HUES48 (cell line): ENCODE data around the gene MYORG.

ENCODE experiments used
- H3K27ac ChIP-seq: one replicate; pipeline ENCODE4 v1.7.0; 2013; ENCODE audit warnings: low read depth, low read length, inconsistent platforms
- H3K27me3 ChIP-seq: 2 replicates; pipeline ENCODE4 v1.6.1; 2013; ENCODE audit warnings: mild to moderate bottlenecking, low read length; ENCODE audit not compliant: control insufficient read depth, insufficient read depth
- H3K36me3 ChIP-seq: 2 replicates; pipeline ENCODE4 v1.6.1; 2013; ENCODE audit warnings: low read length; ENCODE audit not compliant: control insufficient read depth, insufficient read depth
- H3K4me1 ChIP-seq: 2 replicates; pipeline ENCODE4 v1.6.1; 2013; ENCODE audit warnings: mild to moderate bottlenecking, low read length; ENCODE audit not compliant: control insufficient read depth, insufficient read depth
- H3K4me3 ChIP-seq: 2 replicates; pipeline ENCODE4 v1.5.1; 2013; ENCODE audit warnings: mild to moderate bottlenecking, low read depth, low read length
- H3K9ac ChIP-seq: 2 replicates; pipeline ENCODE4 v1.6.1; 2013; ENCODE audit warnings: mild to moderate bottlenecking, low read depth, low read length, moderate library complexity
- H3K9me3 ChIP-seq: 2 replicates; pipeline ENCODE4 v1.6.1; 2013; ENCODE audit warnings: low read length; ENCODE audit not compliant: control insufficient read depth, insufficient read depth

The MYORG gene

GRCh38 chr9:34331196-34331595 is 45.5 kb downstream of the MYORG start:
- no peak overlapping the region for H3K27ac ChIP-seq
- no peak overlapping the region for H3K9ac ChIP-seq
- H3K4me3 ChIP-seq, result no peak overlapping the region
- no peaks in the 10 kb centered on the region for H3K9me3 ChIP-seq
- no peaks in the 10 kb centered on the region for H3K27me3 ChIP-seq
- no peaks in the 10 kb centered on the region for H3K36me3 ChIP-seq
- peaks cover 27% of the 10 kb centered on the region for H3K4me1 ChIP-seq

GRCh38 chr9:34328987-34329832 is 47.5 kb downstream of the MYORG start, which contains the start of the genes KIF24 and NUDT2:
Gene KIF24 (minus strand): TSS chr9:34329268. CDS start chr9:34311346, 17,922 bp downstream.
Gene NUDT2 (plus strand): TSS chr9:34329569. CDS start chr9:34339040, 9,471 bp downstream.
- H3K4me3 ChIP-seq, result peak within 1 kb of the TSS; percentile 91
- no peaks in the 10 kb centered on the region for H3K36me3 ChIP-seq
- H3K9me3 ChIP-seq, result no peaks in the 10 kb centered on the region
- H3K4me1 ChIP-seq, result peaks cover 17% of the 10 kb centered on the region
- peak within 1 kb of the TSS; percentile 94 for H3K27ac ChIP-seq
- peak within 1 kb of the TSS; percentile 88 for H3K9ac ChIP-seq
- no peaks in the 10 kb centered on the region for H3K27me3 ChIP-seq

- Histone ChIP-seq H3K4me1 (peaks cover 11% of the 10 kb centered on the region), H3K27me3 (no peaks in the 10 kb centered on the region), H3K27ac (peak overlapping the region; percentile 76), H3K4me3 (peak overlapping the region; percentile 91), H3K36me3 (no peaks in the 10 kb centered on the region), H3K9me3 (no peaks in the 10 kb centered on the region), H3K9ac (peak overlapping the region; percentile 57)
These were observed 48.2 kb downstream of the MYORG start for GRCh38 chr9:34328500-34328986.

DNA sequence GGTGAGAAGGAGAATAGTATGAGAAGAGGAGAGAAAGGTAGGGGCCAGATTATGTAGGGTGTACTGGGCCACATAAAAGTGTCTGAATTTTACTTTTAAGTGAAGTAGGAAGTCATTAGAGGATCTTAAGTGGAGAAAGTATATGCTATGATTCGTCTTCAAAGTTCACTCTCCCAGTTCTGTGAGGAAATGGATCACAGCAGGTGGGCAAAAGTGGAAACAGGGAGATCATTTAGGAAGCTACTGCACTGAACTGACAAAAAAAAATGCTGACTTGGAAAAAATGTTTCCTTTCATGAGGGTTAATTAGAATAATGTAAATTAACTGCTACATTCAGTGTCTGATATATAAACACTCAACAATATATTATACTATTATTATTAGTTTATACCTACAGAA is 50.0 kb downstream of the MYORG start:
- Histone ChIP-seq H3K36me3 (no peaks in the 10 kb centered on the region), H3K9ac (no peak overlapping the region), H3K27ac (no peak overlapping the region), H3K9me3 (no peaks in the 10 kb centered on the region), H3K4me1 (peaks cover 5% of the 10 kb centered on the region; the same call in 1 of the 2 replicates), H3K27me3 (no peaks in the 10 kb centered on the region), H3K4me3 (no peak overlapping the region)

DNA sequence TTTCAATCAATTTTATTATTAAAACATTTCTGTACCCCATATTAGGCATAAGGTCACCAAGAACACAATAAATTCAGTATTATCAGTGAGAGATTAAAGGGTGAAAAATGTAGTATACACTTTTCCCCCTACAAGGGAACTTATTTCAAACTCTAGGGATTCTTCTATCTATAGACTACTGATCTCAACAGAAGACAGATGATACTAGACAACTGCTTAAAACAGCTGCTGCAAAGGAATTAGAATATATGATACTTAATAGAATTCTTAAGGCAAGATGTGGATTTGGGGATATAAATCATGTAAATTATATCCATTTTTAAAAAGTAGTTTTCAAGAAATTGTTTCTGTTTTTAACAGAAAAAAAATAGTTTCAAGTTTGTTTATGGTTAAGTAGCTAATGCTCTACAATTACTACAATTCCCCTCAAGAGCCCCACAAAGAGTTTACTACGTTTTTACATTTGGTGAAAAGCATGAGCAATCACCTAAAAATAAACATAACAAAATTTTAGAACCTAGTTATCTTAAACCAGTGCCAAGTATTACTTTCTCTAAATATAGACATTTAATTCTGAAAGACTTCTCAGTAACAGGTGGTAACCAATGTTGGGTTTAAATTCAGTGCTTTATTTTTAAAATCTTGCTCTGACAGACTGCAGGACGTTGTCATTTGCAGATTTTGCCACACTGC is 53.7 kb downstream of the MYORG start:
- Histone ChIP-seq H3K36me3 (no peaks in the 10 kb centered on the region), H3K27ac (no peak overlapping the region), H3K9ac (no peak overlapping the region), H3K9me3 (no peaks in the 10 kb centered on the region), H3K27me3 (no peaks in the 10 kb centered on the region), H3K4me1 (peaks cover 3% of the 10 kb centered on the region; the same call in 1 of the 2 replicates), H3K4me3 (no peak overlapping the region)

DNA sequence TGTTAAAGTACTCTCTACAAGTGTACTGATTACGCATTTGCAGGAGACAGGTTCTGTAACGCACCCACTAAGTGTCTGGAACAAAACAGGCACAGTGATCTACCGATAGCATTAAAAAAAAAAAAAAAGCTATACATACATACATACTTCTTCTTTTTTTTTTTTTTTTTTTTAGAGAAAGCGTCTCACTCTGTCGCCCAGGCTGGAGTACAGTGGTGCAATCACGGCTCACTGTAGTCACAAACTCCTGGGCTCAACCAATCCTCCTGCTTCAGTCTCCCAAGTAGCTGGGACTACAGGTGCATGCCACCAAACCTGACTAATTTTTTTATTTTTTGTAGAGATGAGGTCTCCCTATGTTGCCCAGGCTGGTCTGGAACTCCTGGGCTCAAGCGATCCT is 55.2 kb downstream of the MYORG start:
- no peaks in the 10 kb centered on the region for H3K4me1 ChIP-seq

DNA sequence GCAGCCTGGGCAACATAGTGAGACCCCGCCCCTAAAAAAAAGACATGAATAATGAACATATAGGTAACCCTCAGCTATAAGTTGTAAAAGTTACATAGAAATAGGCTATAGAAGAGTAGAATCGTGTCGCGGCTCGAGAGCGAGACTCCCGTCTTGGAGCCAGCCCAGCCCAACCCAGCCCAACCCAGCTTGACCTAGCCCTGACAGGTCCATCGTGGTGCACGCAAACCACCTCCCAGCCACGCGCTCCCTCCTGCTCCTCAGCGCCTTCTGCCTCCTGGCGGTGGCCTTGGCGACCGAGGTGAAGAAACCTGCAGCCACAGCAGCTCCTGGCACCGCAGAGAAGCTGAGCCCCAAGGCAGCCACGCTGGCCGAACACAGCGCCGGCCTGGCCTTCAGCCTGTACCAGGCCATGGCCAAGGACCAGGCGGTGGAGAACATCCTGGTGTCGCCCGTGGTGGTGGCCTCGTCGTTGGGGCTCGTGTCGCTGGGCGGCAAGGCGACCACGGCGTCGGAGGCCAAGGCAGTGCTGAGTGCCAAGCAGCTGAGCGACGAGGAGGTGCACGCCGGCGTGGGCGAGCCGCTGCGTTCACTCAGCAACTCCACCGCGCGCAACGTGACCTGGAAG is 58.4 kb downstream of the MYORG start:
- H3K27me3 ChIP-seq, result no peaks in the 10 kb centered on the region
- H3K4me3 ChIP-seq, result no peak overlapping the region
- H3K4me1 ChIP-seq, result no peaks in the 10 kb centered on the region
- no peaks in the 10 kb centered on the region for H3K36me3 ChIP-seq
- H3K9ac ChIP-seq, result no peak overlapping the region
- H3K27ac ChIP-seq, result no peak overlapping the region
- no peaks in the 10 kb centered on the region for H3K9me3 ChIP-seq

More for the DNA sequence above, 55.2 kb downstream of the MYORG start:
- Histone ChIP-seq H3K27me3 (no peaks in the 10 kb centered on the region), H3K9ac (no peak overlapping the region), H3K27ac (no peak overlapping the region), H3K36me3 (no peaks in the 10 kb centered on the region), H3K9me3 (no peaks in the 10 kb centered on the region), H3K4me3 (no peak overlapping the region)

DNA sequence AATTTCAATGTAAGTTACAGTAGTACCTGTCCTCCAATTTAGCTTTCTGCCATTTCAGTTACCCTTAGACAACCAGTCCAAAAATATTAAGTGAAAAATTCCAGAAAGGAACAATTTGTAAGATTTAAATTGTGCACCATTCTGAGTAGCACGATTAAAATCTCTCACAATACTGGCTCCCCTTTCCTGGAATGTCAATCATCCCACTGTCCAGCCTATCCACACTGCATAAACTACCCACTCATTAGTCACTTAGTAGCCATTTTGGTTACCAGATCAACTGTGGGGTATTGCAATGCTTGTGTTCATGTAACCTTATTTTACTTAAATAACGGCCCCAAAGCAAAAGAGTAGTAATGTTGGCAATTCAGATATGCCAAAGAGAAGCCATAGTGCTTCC is 59.3 kb downstream of the MYORG start:
- Histone ChIP-seq H3K27me3 (no peaks in the 10 kb centered on the region), H3K9ac (no peak overlapping the region), H3K4me3 (no peak overlapping the region), H3K36me3 (no peaks in the 10 kb centered on the region), H3K9me3 (no peaks in the 10 kb centered on the region), H3K4me1 (no peaks in the 10 kb centered on the region), H3K27ac (no peak overlapping the region)
